ENCODE measurements around the gene AGA.

AGA gene

GRCh38 chr4:177447417-177448004 is 5.3 kb upstream of the AGA start:
- DNase-seq (ENCODE audit: low read depth, low spot score) = no peak

GRCh38 chr4:177446586-177446985 is 4.3 kb upstream of the AGA start:
- no peak for DNase-seq (ENCODE audit: low read depth, low spot score)

- DNase-seq (ENCODE audit: low read depth, low spot score) = no peak
These were observed 2.9 kb upstream of the AGA start for GRCh38 chr4:177444911-177445736.

- DNase-seq (ENCODE audit: low read depth, low spot score) = no peak
These were observed 1.0 kb downstream of the AGA start for GRCh38 chr4:177441061-177441802.

GRCh38 chr4:177436456-177436855 is 5.8 kb downstream of the AGA start:
- no peak for DNase-seq (ENCODE audit: low read depth, low spot score)

- no peak for DNase-seq (ENCODE audit: low read depth, low spot score)
These were observed 7.6 kb downstream of the AGA start for GRCh38 chr4:177434667-177435066.

GRCh38 chr4:177427192-177427591 is 15.0 kb downstream of the AGA start:
- DNase-seq (ENCODE audit: low read depth, low spot score) = no peak

GRCh38 chr4:177419434-177419833 is 22.8 kb downstream of the AGA start:
- no peak for DNase-seq (ENCODE audit: low read depth, low spot score)

- DNase-seq (ENCODE audit: low read depth, low spot score) = no peak
These were observed 28.6 kb downstream of the AGA start for GRCh38 chr4:177413656-177414055.

- no peak for DNase-seq (ENCODE audit: low read depth, low spot score)
These were observed 29.2 kb downstream of the AGA start for GRCh38 chr4:177413076-177413475.

- DNase-seq (ENCODE audit: low read depth, low spot score) = no peak
These were observed 30.2 kb downstream of the AGA start for GRCh38 chr4:177411996-177412395.

- DNase-seq (ENCODE audit: low read depth, low spot score) = no peak
These were observed 31.7 kb downstream of the AGA start for GRCh38 chr4:177410566-177410965.

GRCh38 chr4:177408023-177408422 is 34.2 kb downstream of the AGA start:
- DNase-seq (ENCODE audit: low read depth, low spot score) = no peak

- DNase-seq (ENCODE audit: low read depth, low spot score) = no peak
These were observed 36.7 kb downstream of the AGA start for GRCh38 chr4:177405508-177405907.

GRCh38 chr4:177404986-177405385 is 37.3 kb downstream of the AGA start:
- no peak for DNase-seq (ENCODE audit: low read depth, low spot score)

GRCh38 chr4:177404342-177404741 is 37.9 kb downstream of the AGA start:
- DNase-seq (ENCODE audit: low read depth, low spot score) = no peak

- no peak for DNase-seq (ENCODE audit: low read depth, low spot score)
These were observed 38.5 kb downstream of the AGA start for GRCh38 chr4:177403746-177404145.

- no peak for DNase-seq (ENCODE audit: low read depth, low spot score)
These were observed 40.5 kb downstream of the AGA start for GRCh38 chr4:177401658-177402273.

- no peak for DNase-seq (ENCODE audit: low read depth, low spot score)
These were observed 42.2 kb downstream of the AGA start for GRCh38 chr4:177400030-177400429.

- DNase-seq (ENCODE audit: low read depth, low spot score) = no peak
These were observed 45.9 kb downstream of the AGA start for GRCh38 chr4:177396352-177396751.

GRCh38 chr4:177393236-177393635 is 49.0 kb downstream of the AGA start:
- no peak for DNase-seq (ENCODE audit: low read depth, low spot score)

GRCh38 chr4:177391953-177392352 is 50.3 kb downstream of the AGA start:
- DNase-seq (ENCODE audit: low read depth, low spot score) = no peak

Measured in activated CD4-positive, CD25-positive, alpha-beta regulatory T cell treated with anti-CD3 and anti-CD28 coated beads, Interleukin-2, amount 50 U/mL, for 16 hours (primary cell).